ENCODE results near the gene STXBP1. TPM values are rescaled to one million over a fixed set of nuclear protein-coding genes. Genes with fewer than 3 reads are reported as not detected.

Gene STXBP1
- total and polyA plus RNA-seq, 2 donors (not counting 3 experiments of a cell fraction or from before 2014, with no cell fraction given), result 18.8 to 51.3 TPM

DNA sequence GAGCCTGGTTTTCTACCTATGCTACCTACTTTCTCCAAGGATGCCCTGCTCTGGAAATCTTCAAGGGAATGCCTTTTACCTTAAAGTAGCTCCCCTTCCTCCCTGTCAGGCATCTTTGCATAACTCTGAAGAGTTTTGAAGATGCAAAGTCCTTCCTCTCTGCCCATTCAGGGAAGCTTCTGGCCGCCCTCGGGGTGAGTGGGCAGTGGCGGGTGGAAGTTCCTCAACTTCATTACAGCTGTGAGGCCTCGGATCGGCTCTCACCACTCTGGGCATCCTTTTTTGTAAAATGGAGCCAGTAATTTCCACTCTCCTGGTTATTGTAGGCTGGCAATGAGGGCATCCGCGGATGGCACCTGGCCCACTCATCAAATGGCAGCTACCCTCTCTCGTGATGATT lies 31.7 kb upstream of the STXBP1 start:
- intact Hi-C loops (cut with micrococcal nuclease) (no loop called here), dilution Hi-C loops (cut with MboI; ENCODE audit: extremely low pct_ligation_motif_present, low sequenced_read_pairs) (no loop called here)
- peaks cover 4% of the 10 kb centered on the region for H3K79me2 ChIP-seq (ENCODE audit: control insufficient read depth, insufficient read depth, low read length)
- no peak overlapping the region for H3K27ac ChIP-seq (ENCODE audit: insufficient read depth, low read depth, low read length)
- H3K4me3 ChIP-seq (replicated peaks in 1 of 3; ENCODE audit: insufficient read depth in 1 of 3, low read depth in 1 of 3, low read length in 3 of 3), result no peak overlapping the region
- TF ChIP-seq, protein P1, sequence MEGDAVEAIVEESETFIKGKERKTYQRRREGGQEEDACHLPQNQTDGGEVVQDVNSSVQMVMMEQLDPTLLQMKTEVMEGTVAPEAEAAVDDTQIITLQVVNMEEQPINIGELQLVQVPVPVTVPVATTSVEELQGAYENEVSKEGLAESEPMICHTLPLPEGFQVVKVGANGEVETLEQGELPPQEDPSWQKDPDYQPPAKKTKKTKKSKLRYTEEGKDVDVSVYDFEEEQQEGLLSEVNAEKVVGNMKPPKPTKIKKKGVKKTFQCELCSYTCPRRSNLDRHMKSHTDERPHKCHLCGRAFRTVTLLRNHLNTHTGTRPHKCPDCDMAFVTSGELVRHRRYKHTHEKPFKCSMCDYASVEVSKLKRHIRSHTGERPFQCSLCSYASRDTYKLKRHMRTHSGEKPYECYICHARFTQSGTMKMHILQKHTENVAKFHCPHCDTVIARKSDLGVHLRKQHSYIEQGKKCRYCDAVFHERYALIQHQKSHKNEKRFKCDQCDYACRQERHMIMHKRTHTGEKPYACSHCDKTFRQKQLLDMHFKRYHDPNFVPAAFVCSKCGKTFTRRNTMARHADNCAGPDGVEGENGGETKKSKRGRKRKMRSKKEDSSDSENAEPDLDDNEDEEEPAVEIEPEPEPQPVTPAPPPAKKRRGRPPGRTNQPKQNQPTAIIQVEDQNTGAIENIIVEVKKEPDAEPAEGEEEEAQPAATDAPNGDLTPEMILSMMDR (IDR thresholded peaks at IDR 0.05; ENCODE audit: extremely low read depth in 1 of 2, insufficient read depth in 1 of 2, low read depth in 1 of 2, low read length in 2 of 2), result no peak
- no peak for TF ChIP-seq JUN (IDR thresholded peaks at IDR 0.05; ENCODE audit: borderline replicate concordance, insufficient read depth, insufficient read length, low read depth)
- TF ChIP-seq POLR2A (IDR thresholded peaks at IDR 0.05; ENCODE audit: low read depth, low read length), result no peak
- TF ChIP-seq FOS (IDR thresholded peaks at IDR 0.05; ENCODE audit: borderline replicate concordance, insufficient read depth, low read length), result no peak
- TF ChIP-seq, protein P2, sequence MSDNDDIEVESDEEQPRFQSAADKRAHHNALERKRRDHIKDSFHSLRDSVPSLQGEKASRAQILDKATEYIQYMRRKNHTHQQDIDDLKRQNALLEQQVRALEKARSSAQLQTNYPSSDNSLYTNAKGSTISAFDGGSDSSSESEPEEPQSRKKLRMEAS (IDR thresholded peaks at IDR 0.05; ENCODE audit: insufficient read depth, insufficient read length), result no peak
- TF ChIP-seq POLR2AphosphoS5 (IDR thresholded peaks at IDR 0.05; ENCODE audit: insufficient read depth, low read depth, low read length), result no peak
- TF ChIP-seq MYC (IDR thresholded peaks at IDR 0.05; ENCODE audit: low read depth, low read length), result no peak
- no peak for TF ChIP-seq GATA2 (IDR thresholded peaks at IDR 0.05; ENCODE audit: insufficient read depth, insufficient read length, low read depth, low read length)
- no peak for TF ChIP-seq EZH2 (IDR thresholded peaks at IDR 0.05; ENCODE audit: borderline replicate concordance, low read depth, low read length, severe bottlenecking)
- no peak overlapping the region for H3K9ac ChIP-seq (replicated peaks; ENCODE audit: extremely low read depth, insufficient read depth, low read length)
- no peak overlapping the region for H3K4me2 ChIP-seq (ENCODE audit: insufficient read depth, low read length)
- H3K4me1 ChIP-seq (ENCODE audit: control insufficient read depth, extremely low read depth, insufficient read depth, low read length), result peaks cover 13% of the 10 kb centered on the region
- no TSS peak for BruUV-seq (replicated peaks)
- no peak overlapping the region for H2AFZ ChIP-seq (ENCODE audit: low read depth, low read length)
- no peaks in the 10 kb centered on the region for H3K9me3 ChIP-seq (replicated peaks; ENCODE audit: control insufficient read depth, insufficient read depth, low read length)
- H3K9me1 ChIP-seq (replicated peaks; ENCODE audit: control insufficient read depth, extremely low read depth, insufficient read depth, low read length), result no peaks in the 10 kb centered on the region
- H3K27me3 ChIP-seq (ENCODE audit: control insufficient read depth in 2 of 2, insufficient read depth in 2 of 2, low read length in 2 of 2), result no peaks in the 10 kb centered on the region
- FAIRE-seq (no peak), DNase-seq (ENCODE audit: low read depth, low spot score) (no peak)
- H3K36me3 ChIP-seq (ENCODE audit: control insufficient read depth in 2 of 2, extremely low read depth in 1 of 2, insufficient read depth in 2 of 2, low read length in 2 of 2), result no peaks in the 10 kb centered on the region
- no peaks in the 10 kb centered on the region for H4K20me1 ChIP-seq (replicated peaks; ENCODE audit: control insufficient read depth, extremely low read depth, insufficient read depth, low read length)
- ChIA-PET POLR2A (interaction anchor here (0.9 kb wide), 1 partner anchor 19 kb away, joined by 3 read pairs; no protein-coding TSS in a partner anchor), CTCF (interaction anchor here (1.9 to 3.9 kb wide), 3 partner anchors 55 to 61 kb away, joined by 9 to 25 read pairs (median 13); no protein-coding TSS in a partner anchor)

Data from endothelial cell of umbilical vein (primary cell).